Measurements from ENCODE around the gene RINL.
"Not testable (repeated sequence)": the region's sequence is repeated elsewhere in the genome, so short reads cannot be mapped to it uniquely, and the experiment has no call there.

The RINL gene

GRCh38 chr19:38905620-38906019, 27.5 kb upstream of the RINL start:
- in situ Hi-C loops (cut with HindIII; ENCODE audit: low sequenced_read_pairs): no loop called here

GRCh38 chr19:38904581-38905539, 26.8 kb upstream of the RINL start:
- in situ Hi-C loops (cut with HindIII; ENCODE audit: low sequenced_read_pairs): no loop called here

GRCh38 chr19:38901683-38902082, 23.6 kb upstream of the RINL start:
- in situ Hi-C loops (cut with HindIII; ENCODE audit: low sequenced_read_pairs): no loop called here

GRCh38 chr19:38900743-38901190, 22.7 kb upstream of the RINL start:
- in situ Hi-C loops (cut with HindIII; ENCODE audit: low sequenced_read_pairs): no loop called here

- in situ Hi-C loops (cut with HindIII; ENCODE audit: low sequenced_read_pairs): no loop called here
Observed at GRCh38 chr19:38900202-38900629, 22.1 kb upstream of the RINL start.

GRCh38 chr19:38899447-38900201, 21.5 kb upstream of the RINL start, which contains the start of the genes NFKBIB and SIRT2:
Gene NFKBIB (plus strand): TSS chr19:38899969. CDS start chr19:38900033, 64 bp downstream.
Gene SIRT2 (minus strand): TSS chr19:38899618. CDS start chr19:38899521, 97 bp downstream.
- in situ Hi-C loops (cut with HindIII; ENCODE audit: low sequenced_read_pairs): no loop called here

- in situ Hi-C loops (cut with HindIII; ENCODE audit: low sequenced_read_pairs): no loop called here
Observed at GRCh38 chr19:38898788-38899446, 20.8 kb upstream of the RINL start.

- in situ Hi-C loops (cut with HindIII; ENCODE audit: low sequenced_read_pairs): no loop called here
Observed at GRCh38 chr19:38894968-38895367, 16.9 kb upstream of the RINL start.

GRCh38 chr19:38893341-38893771, 15.3 kb upstream of the RINL start:
- in situ Hi-C loops (cut with HindIII; ENCODE audit: low sequenced_read_pairs): no loop called here

GRCh38 chr19:38892841-38893240, 14.8 kb upstream of the RINL start:
- in situ Hi-C loops (cut with HindIII; ENCODE audit: low sequenced_read_pairs): no loop called here

GRCh38 chr19:38891771-38892170, 13.7 kb upstream of the RINL start:
- in situ Hi-C loops (cut with HindIII; ENCODE audit: low sequenced_read_pairs): no loop called here

GRCh38 chr19:38890686-38891085, 12.6 kb upstream of the RINL start:
- in situ Hi-C loops (cut with HindIII; ENCODE audit: low sequenced_read_pairs): no loop called here

GRCh38 chr19:38889803-38890202, 11.7 kb upstream of the RINL start:
- in situ Hi-C loops (cut with HindIII; ENCODE audit: low sequenced_read_pairs): no loop called here

- in situ Hi-C loops (cut with HindIII; ENCODE audit: low sequenced_read_pairs): no loop called here
Observed at GRCh38 chr19:38888876-38889275, 10.8 kb upstream of the RINL start.

GRCh38 chr19:38884691-38885090, 6.6 kb upstream of the RINL start:
- in situ Hi-C loops (cut with HindIII; ENCODE audit: low sequenced_read_pairs): not testable (repeated sequence)

- in situ Hi-C loops (cut with HindIII; ENCODE audit: low sequenced_read_pairs): no loop called here
Observed at GRCh38 chr19:38883286-38883685, 5.2 kb upstream of the RINL start.

- in situ Hi-C loops (cut with HindIII; ENCODE audit: low sequenced_read_pairs): no loop called here
Observed at GRCh38 chr19:38880882-38881609, 3.0 kb upstream of the RINL start.

GRCh38 chr19:38880076-38880881, 2.2 kb upstream of the RINL start:
- in situ Hi-C loops (cut with HindIII; ENCODE audit: low sequenced_read_pairs): no loop called here

- in situ Hi-C loops (cut with HindIII; ENCODE audit: low sequenced_read_pairs): no loop called here
Observed at GRCh38 chr19:38879400-38879751, 1.3 kb upstream of the RINL start.
